Measurements from ENCODE around the gene ERG. TPM values are rescaled to one million over a fixed set of nuclear protein-coding genes. Genes with fewer than 3 reads are reported as not detected.

The ERG gene
- total and polyA plus RNA-seq, 9 of the 15 experiments (the other 6 are each of a cell fraction or from before 2014, with no cell fraction given) = 0.06 TPM; not detected in 8

DNA sequence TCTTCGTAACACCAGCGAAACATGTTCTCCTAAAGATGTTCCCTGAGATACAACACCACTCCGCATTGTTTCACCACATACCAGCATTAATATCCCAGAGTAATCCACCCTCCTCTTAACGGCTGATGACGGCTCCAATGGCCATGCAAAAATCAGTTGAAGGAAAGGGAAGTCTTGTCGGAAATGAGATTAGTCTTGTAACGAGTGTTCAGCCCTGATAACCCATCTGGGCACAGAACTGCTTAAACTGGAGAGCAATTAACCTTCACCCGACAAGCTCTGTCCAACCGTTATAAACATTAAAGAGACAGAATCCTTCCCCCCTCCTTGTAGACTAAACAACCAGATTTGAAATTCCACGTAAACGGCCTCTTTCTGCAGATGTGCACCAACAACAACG is 21.9 kb downstream of the ERG start (continued):
- TF ChIP-seq, protein P1, sequence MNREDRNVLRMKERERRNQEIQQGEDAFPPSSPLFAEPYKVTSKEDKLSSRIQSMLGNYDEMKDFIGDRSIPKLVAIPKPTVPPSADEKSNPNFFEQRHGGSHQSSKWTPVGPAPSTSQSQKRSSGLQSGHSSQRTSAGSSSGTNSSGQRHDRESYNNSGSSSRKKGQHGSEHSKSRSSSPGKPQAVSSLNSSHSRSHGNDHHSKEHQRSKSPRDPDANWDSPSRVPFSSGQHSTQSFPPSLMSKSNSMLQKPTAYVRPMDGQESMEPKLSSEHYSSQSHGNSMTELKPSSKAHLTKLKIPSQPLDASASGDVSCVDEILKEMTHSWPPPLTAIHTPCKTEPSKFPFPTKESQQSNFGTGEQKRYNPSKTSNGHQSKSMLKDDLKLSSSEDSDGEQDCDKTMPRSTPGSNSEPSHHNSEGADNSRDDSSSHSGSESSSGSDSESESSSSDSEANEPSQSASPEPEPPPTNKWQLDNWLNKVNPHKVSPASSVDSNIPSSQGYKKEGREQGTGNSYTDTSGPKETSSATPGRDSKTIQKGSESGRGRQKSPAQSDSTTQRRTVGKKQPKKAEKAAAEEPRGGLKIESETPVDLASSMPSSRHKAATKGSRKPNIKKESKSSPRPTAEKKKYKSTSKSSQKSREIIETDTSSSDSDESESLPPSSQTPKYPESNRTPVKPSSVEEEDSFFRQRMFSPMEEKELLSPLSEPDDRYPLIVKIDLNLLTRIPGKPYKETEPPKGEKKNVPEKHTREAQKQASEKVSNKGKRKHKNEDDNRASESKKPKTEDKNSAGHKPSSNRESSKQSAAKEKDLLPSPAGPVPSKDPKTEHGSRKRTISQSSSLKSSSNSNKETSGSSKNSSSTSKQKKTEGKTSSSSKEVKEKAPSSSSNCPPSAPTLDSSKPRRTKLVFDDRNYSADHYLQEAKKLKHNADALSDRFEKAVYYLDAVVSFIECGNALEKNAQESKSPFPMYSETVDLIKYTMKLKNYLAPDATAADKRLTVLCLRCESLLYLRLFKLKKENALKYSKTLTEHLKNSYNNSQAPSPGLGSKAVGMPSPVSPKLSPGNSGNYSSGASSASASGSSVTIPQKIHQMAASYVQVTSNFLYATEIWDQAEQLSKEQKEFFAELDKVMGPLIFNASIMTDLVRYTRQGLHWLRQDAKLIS (CRISPR knock-in tag; IDR thresholded peaks at IDR 0.05) = no peak
- no peak for TF ChIP-seq FOXA3 (CRISPR knock-in tag; conservative IDR thresholded peaks at IDR 0.05 in 1 of 2, IDR thresholded peaks at IDR 0.05 in 1 of 2)
- TF ChIP-seq, protein P2, sequence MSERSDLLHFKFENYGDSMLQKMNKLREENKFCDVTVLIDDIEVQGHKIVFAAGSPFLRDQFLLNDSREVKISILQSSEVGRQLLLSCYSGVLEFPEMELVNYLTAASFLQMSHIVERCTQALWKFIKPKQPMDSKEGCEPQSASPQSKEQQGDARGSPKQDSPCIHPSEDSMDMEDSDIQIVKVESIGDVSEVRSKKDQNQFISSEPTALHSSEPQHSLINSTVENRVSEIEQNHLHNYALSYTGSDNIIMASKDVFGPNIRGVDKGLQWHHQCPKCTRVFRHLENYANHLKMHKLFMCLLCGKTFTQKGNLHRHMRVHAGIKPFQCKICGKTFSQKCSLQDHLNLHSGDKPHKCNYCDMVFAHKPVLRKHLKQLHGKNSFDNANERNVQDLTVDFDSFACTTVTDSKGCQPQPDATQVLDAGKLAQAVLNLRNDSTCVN (CRISPR knock-in tag; IDR thresholded peaks at IDR 0.05) = no peak
- no peak for TF ChIP-seq CREB3L1 (IDR thresholded peaks at IDR 0.05; ENCODE audit: borderline replicate concordance, low read depth)
- peak; percentile 98 for TF ChIP-seq TEAD4 (IDR thresholded peaks at IDR 0.05; ENCODE audit: low read length)
- no peak for TF ChIP-seq TEAD4 (CRISPR knock-in tag; IDR thresholded peaks at IDR 0.05; ENCODE audit: borderline replicate concordance)
- no peak for TF ChIP-seq NCOA2 (IDR thresholded peaks at IDR 0.05; ENCODE audit: partially characterized antibody in 2 of 2)
- TF ChIP-seq ZNF589 (CRISPR knock-in tag; IDR thresholded peaks at IDR 0.05; ENCODE audit: low read depth) = peak; percentile 98
- TF ChIP-seq ETS1 (conservative IDR thresholded peaks at IDR 0.05; ENCODE audit: control insufficient read depth, low read depth, low read length) = 0 out of 2 replicates have a peak, but pooled peaks have one; percentile 47
- no peak for TF ChIP-seq ZNF511 (CRISPR knock-in tag; IDR thresholded peaks at IDR 0.05)
- TF ChIP-seq ARID1B (IDR thresholded peaks at IDR 0.05) = peak; percentile 95
- TF ChIP-seq RBM34 (IDR thresholded peaks at IDR 0.05; ENCODE audit: borderline replicate concordance, insufficient read depth, low read length) = no peak
- TF ChIP-seq HBP1 (CRISPR knock-in tag; IDR thresholded peaks at IDR 0.05) = no peak
- peak; percentile 71 to 78 for TF ChIP-seq TRIM24 (IDR thresholded peaks at IDR 0.05)
- peak; percentile 99 for TF ChIP-seq ETV1 (tag; conservative IDR thresholded peaks at IDR 0.05; ENCODE audit: low read depth)
- TF ChIP-seq RUNX1 (IDR thresholded peaks at IDR 0.05; ENCODE audit: low read depth) = no peak
- TF ChIP-seq GTF2E2 (tag; IDR thresholded peaks at IDR 0.05) = no peak
- TF ChIP-seq FIP1L1 (IDR thresholded peaks at IDR 0.05; ENCODE audit: low read depth, low read length, poor library complexity, severe bottlenecking) = no peak
